Measurements from ENCODE around the gene BRPF3.
"Not testable (repeated sequence)": the region's sequence is repeated elsewhere in the genome, so short reads cannot be mapped to it uniquely, and the experiment has no call there.

BRPF3 gene

GRCh38 chr6:36217188-36217587 lies 20.6 kb downstream of the BRPF3 start:
- no peak for DNase-seq (ENCODE audit: low read depth, low spot score)
- H3K27me3 ChIP-seq (ENCODE audit: control insufficient read depth, insufficient read depth, low read length): no peaks in the 10 kb centered on the region
- H3K4me3 ChIP-seq (ENCODE audit: low read length): no peak overlapping the region
- no peak overlapping the region for H3K27ac ChIP-seq (ENCODE audit: low read length)
- H3K36me3 ChIP-seq (ENCODE audit: control insufficient read depth, insufficient read depth, low read length): peaks cover 17% of the 10 kb centered on the region
- no CpG with 5 or more reads among the region's 3 CpGs for WGBS (ENCODE audit: insufficient coverage, insufficient read length)
- H3K9me3 ChIP-seq (ENCODE audit: control insufficient read depth, insufficient read depth, low read length): no peaks in the 10 kb centered on the region
- no peaks in the 10 kb centered on the region for H3K4me1 ChIP-seq (ENCODE audit: control insufficient read depth, insufficient read depth, low read length)

- no peak for DNase-seq (ENCODE audit: low read depth, low spot score)
- no peak overlapping the region for H3K4me3 ChIP-seq (ENCODE audit: low read length)
- H3K9me3 ChIP-seq (ENCODE audit: control insufficient read depth, insufficient read depth, low read length): no peaks in the 10 kb centered on the region
- no peaks in the 10 kb centered on the region for H3K27me3 ChIP-seq (ENCODE audit: control insufficient read depth, insufficient read depth, low read length)
- H3K27ac ChIP-seq (ENCODE audit: low read length): no peak overlapping the region
- no CpG with 5 or more reads among the region's 1 CpG for WGBS (ENCODE audit: insufficient coverage, insufficient read length)
- peaks cover 20% of the 10 kb centered on the region for H3K36me3 ChIP-seq (ENCODE audit: control insufficient read depth, insufficient read depth, low read length)
- no peaks in the 10 kb centered on the region for H3K4me1 ChIP-seq (ENCODE audit: control insufficient read depth, insufficient read depth, low read length)
Measured at GRCh38 chr6:36217946-36218345, 21.4 kb downstream of the BRPF3 start.

- H3K9me3 ChIP-seq (ENCODE audit: control insufficient read depth, insufficient read depth, low read length); H3K4me1 ChIP-seq (ENCODE audit: control insufficient read depth, insufficient read depth, low read length); H3K4me3 ChIP-seq (ENCODE audit: low read length); H3K27ac ChIP-seq (ENCODE audit: low read length); H3K27me3 ChIP-seq (ENCODE audit: control insufficient read depth, insufficient read depth, low read length); DNase-seq (ENCODE audit: low read depth, low spot score): not testable (repeated sequence)
- no CpG with 5 or more reads among the region's 9 CpGs for WGBS (ENCODE audit: insufficient coverage, insufficient read length)
- peaks cover 24% of the 10 kb centered on the region for H3K36me3 ChIP-seq (ENCODE audit: control insufficient read depth, insufficient read depth, low read length)
Measured at GRCh38 chr6:36218516-36218915, 22.0 kb downstream of the BRPF3 start.

GRCh38 chr6:36219081-36219480 lies 22.5 kb downstream of the BRPF3 start:
- no peak for DNase-seq (ENCODE audit: low read depth, low spot score)
- Histone ChIP-seq H3K27me3 (ENCODE audit: control insufficient read depth, insufficient read depth, low read length) (no peaks in the 10 kb centered on the region), H3K36me3 (ENCODE audit: control insufficient read depth, insufficient read depth, low read length) (peaks cover 24% of the 10 kb centered on the region)

GRCh38 chr6:36220226-36220625 lies 23.7 kb downstream of the BRPF3 start:
- no CpG with 5 or more reads among the region's 4 CpGs for WGBS (ENCODE audit: insufficient coverage, insufficient read length)
- H3K27ac ChIP-seq (ENCODE audit: low read length): no peak overlapping the region
- no peak for DNase-seq (ENCODE audit: low read depth, low spot score)
- peaks cover 28% of the 10 kb centered on the region for H3K36me3 ChIP-seq (ENCODE audit: control insufficient read depth, insufficient read depth, low read length)
- no peaks in the 10 kb centered on the region for H3K27me3 ChIP-seq (ENCODE audit: control insufficient read depth, insufficient read depth, low read length)
- no peaks in the 10 kb centered on the region for H3K9me3 ChIP-seq (ENCODE audit: control insufficient read depth, insufficient read depth, low read length)
- H3K4me3 ChIP-seq (ENCODE audit: low read length): no peak overlapping the region
- no peaks in the 10 kb centered on the region for H3K4me1 ChIP-seq (ENCODE audit: control insufficient read depth, insufficient read depth, low read length)

More at GRCh38 chr6:36219081-36219480, 22.5 kb downstream of the BRPF3 start:
- H3K4me3 ChIP-seq (ENCODE audit: low read length): no peak overlapping the region
- H3K27ac ChIP-seq (ENCODE audit: low read length): no peak overlapping the region
- no CpG with 5 or more reads among the region's 3 CpGs for WGBS (ENCODE audit: insufficient coverage, insufficient read length)
- no peaks in the 10 kb centered on the region for H3K9me3 ChIP-seq (ENCODE audit: control insufficient read depth, insufficient read depth, low read length)
- no peaks in the 10 kb centered on the region for H3K4me1 ChIP-seq (ENCODE audit: control insufficient read depth, insufficient read depth, low read length)

- WGBS (ENCODE audit: insufficient coverage, insufficient read length): no CpG with 5 or more reads among the region's 2 CpGs
- H3K9me3 ChIP-seq (ENCODE audit: control insufficient read depth, insufficient read depth, low read length): no peaks in the 10 kb centered on the region
- peaks cover 22% of the 10 kb centered on the region; the same call in 1 of the 2 replicates for H3K36me3 ChIP-seq (ENCODE audit: control insufficient read depth, insufficient read depth, low read length)
- DNase-seq (ENCODE audit: low read depth, low spot score): no peak
- H3K4me1 ChIP-seq (ENCODE audit: control insufficient read depth, insufficient read depth, low read length): no peaks in the 10 kb centered on the region
- no peak overlapping the region for H3K4me3 ChIP-seq (ENCODE audit: low read length)
- H3K27me3 ChIP-seq (ENCODE audit: control insufficient read depth, insufficient read depth, low read length): no peaks in the 10 kb centered on the region
- H3K27ac ChIP-seq (ENCODE audit: low read length): no peak overlapping the region
Measured at GRCh38 chr6:36221674-36222073, 25.1 kb downstream of the BRPF3 start.

GRCh38 chr6:36222924-36223323 lies 26.4 kb downstream of the BRPF3 start:
- H3K9me3 ChIP-seq (ENCODE audit: control insufficient read depth, insufficient read depth, low read length): no peaks in the 10 kb centered on the region
- no peak for DNase-seq (ENCODE audit: low read depth, low spot score)
- no peaks in the 10 kb centered on the region for H3K4me1 ChIP-seq (ENCODE audit: control insufficient read depth, insufficient read depth, low read length)
- H3K4me3 ChIP-seq (ENCODE audit: low read length): no peak overlapping the region
- H3K36me3 ChIP-seq (ENCODE audit: control insufficient read depth, insufficient read depth, low read length): peaks cover 19% of the 10 kb centered on the region; the same call in 1 of the 2 replicates
- no peak overlapping the region for H3K27ac ChIP-seq (ENCODE audit: low read length)
- H3K27me3 ChIP-seq (ENCODE audit: control insufficient read depth, insufficient read depth, low read length): no peaks in the 10 kb centered on the region
- WGBS (ENCODE audit: insufficient coverage, insufficient read length): no CpG with 5 or more reads among the region's 4 CpGs

- Histone ChIP-seq H3K4me3 (ENCODE audit: low read length) (no peak overlapping the region), H3K27me3 (ENCODE audit: control insufficient read depth, insufficient read depth, low read length) (no peaks in the 10 kb centered on the region), H3K9me3 (ENCODE audit: control insufficient read depth, insufficient read depth, low read length) (no peaks in the 10 kb centered on the region), H3K27ac (ENCODE audit: low read length) (no peak overlapping the region), H3K4me1 (ENCODE audit: control insufficient read depth, insufficient read depth, low read length) (no peaks in the 10 kb centered on the region), H3K36me3 (ENCODE audit: control insufficient read depth, insufficient read depth, low read length) (peaks cover 17% of the 10 kb centered on the region; the same call in 1 of the 2 replicates)
- WGBS (ENCODE audit: insufficient coverage, insufficient read length): no CpG with 5 or more reads among the region's 1 CpG
- DNase-seq (ENCODE audit: low read depth, low spot score): no peak
Measured at GRCh38 chr6:36223706-36224105, 27.2 kb downstream of the BRPF3 start.

- no peaks in the 10 kb centered on the region for H3K9me3 ChIP-seq (ENCODE audit: control insufficient read depth, insufficient read depth, low read length)
- no peaks in the 10 kb centered on the region for H3K27me3 ChIP-seq (ENCODE audit: control insufficient read depth, insufficient read depth, low read length)
- H3K27ac ChIP-seq (ENCODE audit: low read length): no peak overlapping the region
- H3K4me1 ChIP-seq (ENCODE audit: control insufficient read depth, insufficient read depth, low read length): no peaks in the 10 kb centered on the region
- H3K36me3 ChIP-seq (ENCODE audit: control insufficient read depth, insufficient read depth, low read length): peaks cover 23% of the 10 kb centered on the region
- DNase-seq (ENCODE audit: low read depth, low spot score): no peak
- no peak overlapping the region for H3K4me3 ChIP-seq (ENCODE audit: low read length)
- WGBS (ENCODE audit: insufficient coverage, insufficient read length): no CpG with 5 or more reads among the region's 5 CpGs
Measured at GRCh38 chr6:36224918-36225461, 28.4 kb downstream of the BRPF3 start.

GRCh38 chr6:36226438-36227047 lies 30.0 kb downstream of the BRPF3 start:
- no peak for DNase-seq (ENCODE audit: low read depth, low spot score)
- H3K27ac ChIP-seq (ENCODE audit: low read length): no peak overlapping the region
- no peaks in the 10 kb centered on the region for H3K27me3 ChIP-seq (ENCODE audit: control insufficient read depth, insufficient read depth, low read length)
- H3K4me3 ChIP-seq (ENCODE audit: low read length): no peak overlapping the region
- 100% methylated on average over 1 of the region's 4 CpGs for WGBS (ENCODE audit: insufficient coverage, insufficient read length)
- peaks cover 32% of the 10 kb centered on the region for H3K36me3 ChIP-seq (ENCODE audit: control insufficient read depth, insufficient read depth, low read length)
- H3K9me3 ChIP-seq (ENCODE audit: control insufficient read depth, insufficient read depth, low read length): no peaks in the 10 kb centered on the region
- H3K4me1 ChIP-seq (ENCODE audit: control insufficient read depth, insufficient read depth, low read length): no peaks in the 10 kb centered on the region
